Mammary microvascular endothelial cell (primary cell): ENCODE data around the gene RAD21L1. TPM values are rescaled to one million over a fixed set of nuclear protein-coding genes. Genes with fewer than 3 reads are reported as not detected.

Experiments used
- total RNA-seq: library from RNA; depleted of rRNA; stranded (reverse); fragments of >200 nt; gene quantifications from 2 replicates; pipeline ENCODE4 v1.2.3, GENCODE V29; 2015

Gene RAD21L1
- not detected in 2 replicates for total RNA-seq

GRCh38 chr20:1225783-1226654 lies at the start of gene RAD21L1:
TSS of gene RAD21L1 (plus strand) at chr20:1226044. CDS start at chr20:1228454, 2,410 bp downstream.

GRCh38 chr20:1184638-1185315 lies 41.1 kb upstream of the RAD21L1 start, which contains the start of gene TMEM74B:
TSS of gene TMEM74B (minus strand) at chr20:1184981. CDS start at chr20:1183801, 1,180 bp downstream.

GRCh38 chr20:1202762-1203504 lies 22.9 kb upstream of the RAD21L1 start, which contains the start of gene C20orf202:
TSS of gene C20orf202 (plus strand) at chr20:1203454. CDS start at chr20:1203586, 132 bp downstream.

GRCh38 chr20:1266167-1266973 lies 40.5 kb downstream of the RAD21L1 start, which contains the start of gene SNPH:
TSS of gene SNPH (plus strand) at chr20:1266294. CDS start at chr20:1296240, 29,946 bp downstream.

Other genes with a start within 250 kb of the RAD21L1 start
- not detected in 2 replicates for gene RSPO4, start 223.7 kb upstream of the RAD21L1 start, total RNA-seq
- 113 and 125 TPM in 2 replicates for gene PSMF1, start 107.4 kb upstream of the RAD21L1 start, total RNA-seq
- gene TMEM74B, start 41.1 kb upstream of the RAD21L1 start, total RNA-seq: 0.20 and 1.4 TPM in 2 replicates
- not detected in 2 replicates for gene C20orf202, start 22.6 kb upstream of the RAD21L1 start, total RNA-seq
- 6.6 and 7.3 TPM in 2 replicates for gene SNPH, start 40.2 kb downstream of the RAD21L1 start, total RNA-seq
- gene SDCBP2, start 103.1 kb downstream of the RAD21L1 start, total RNA-seq: 4.7 and 5.6 TPM in 2 replicates
- 313 and 314 TPM in 2 replicates for gene FKBP1A, start 167.0 kb downstream of the RAD21L1 start, total RNA-seq
- 61.7 and 80.5 TPM in 2 replicates for gene NSFL1C, start 240.8 kb downstream of the RAD21L1 start, total RNA-seq